ENCODE results near the gene CMTM2.

Gene CMTM2

DNA sequence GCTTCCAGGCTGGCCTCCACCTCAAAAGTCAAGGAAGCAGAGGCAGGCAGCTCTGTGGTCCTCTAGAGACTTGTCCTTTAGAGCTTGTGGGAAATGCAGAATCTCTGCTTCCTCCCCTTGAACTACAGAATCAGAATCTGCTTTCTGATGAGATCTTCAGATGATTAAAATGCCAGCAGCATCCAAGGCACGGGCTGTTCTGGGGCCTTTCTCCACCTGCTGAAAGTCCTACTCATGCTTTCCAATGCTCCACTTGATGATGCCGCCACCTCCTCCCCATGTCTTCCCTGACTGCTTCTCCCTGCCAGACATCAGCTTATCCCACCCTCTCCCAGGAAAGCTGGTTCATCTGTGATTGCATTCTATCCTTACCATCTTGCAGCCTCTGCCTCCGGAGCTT, 58.5 kb downstream of the CMTM2 start:
- DNase-seq, result no peak
